Measurements from ENCODE around the gene SWT1. TPM values are rescaled to one million over a fixed set of nuclear protein-coding genes. Genes with fewer than 3 reads are reported as not detected.

Gene SWT1
- total RNA-seq, 4 donors from 2014 or later, result 8.9 to 12.6 (median 10.6) TPM

DNA sequence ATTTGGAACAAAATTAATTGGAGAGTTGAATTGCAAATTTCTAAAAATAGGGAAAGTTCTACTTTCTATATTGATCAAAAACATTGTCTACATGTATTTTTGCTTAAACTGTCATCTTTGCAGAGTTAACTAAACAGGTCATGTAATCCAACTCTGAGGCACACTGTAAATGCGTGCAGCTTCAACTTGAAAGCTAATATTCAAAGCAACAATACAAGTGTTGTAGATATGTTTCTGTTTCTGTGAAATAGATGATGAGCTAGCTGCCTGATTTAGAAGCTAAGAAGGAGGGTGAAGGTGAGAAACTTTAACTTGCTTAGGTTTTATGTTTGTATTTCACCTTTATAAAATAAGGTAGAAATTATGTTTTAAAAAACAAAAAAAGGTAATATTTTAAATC is 82.9 kb downstream of the SWT1 start:
- TF ChIP-seq, protein P1, sequence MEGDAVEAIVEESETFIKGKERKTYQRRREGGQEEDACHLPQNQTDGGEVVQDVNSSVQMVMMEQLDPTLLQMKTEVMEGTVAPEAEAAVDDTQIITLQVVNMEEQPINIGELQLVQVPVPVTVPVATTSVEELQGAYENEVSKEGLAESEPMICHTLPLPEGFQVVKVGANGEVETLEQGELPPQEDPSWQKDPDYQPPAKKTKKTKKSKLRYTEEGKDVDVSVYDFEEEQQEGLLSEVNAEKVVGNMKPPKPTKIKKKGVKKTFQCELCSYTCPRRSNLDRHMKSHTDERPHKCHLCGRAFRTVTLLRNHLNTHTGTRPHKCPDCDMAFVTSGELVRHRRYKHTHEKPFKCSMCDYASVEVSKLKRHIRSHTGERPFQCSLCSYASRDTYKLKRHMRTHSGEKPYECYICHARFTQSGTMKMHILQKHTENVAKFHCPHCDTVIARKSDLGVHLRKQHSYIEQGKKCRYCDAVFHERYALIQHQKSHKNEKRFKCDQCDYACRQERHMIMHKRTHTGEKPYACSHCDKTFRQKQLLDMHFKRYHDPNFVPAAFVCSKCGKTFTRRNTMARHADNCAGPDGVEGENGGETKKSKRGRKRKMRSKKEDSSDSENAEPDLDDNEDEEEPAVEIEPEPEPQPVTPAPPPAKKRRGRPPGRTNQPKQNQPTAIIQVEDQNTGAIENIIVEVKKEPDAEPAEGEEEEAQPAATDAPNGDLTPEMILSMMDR (IDR thresholded peaks at IDR 0.05; ENCODE audit: low read depth), result no peak

DNA sequence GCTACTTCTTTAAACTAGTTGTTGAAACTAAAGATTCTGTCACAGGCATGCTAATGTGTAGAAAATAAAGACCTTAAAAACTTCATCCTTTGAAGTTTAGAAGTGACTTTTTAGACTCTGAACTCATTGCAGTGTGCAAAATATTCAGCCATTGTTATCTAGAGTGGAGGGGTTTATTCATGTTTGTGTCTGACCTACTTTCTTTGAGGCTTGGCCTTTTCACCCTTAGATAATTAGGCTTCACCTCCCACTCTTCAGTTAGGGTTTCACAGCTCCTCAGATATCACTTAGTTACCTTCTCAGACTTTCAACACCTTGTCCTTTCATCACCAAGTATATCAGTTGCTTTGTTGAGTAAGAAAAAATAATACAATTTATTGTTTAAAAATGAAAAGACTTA is 84.2 kb downstream of the SWT1 start:
- TF ChIP-seq, protein P1 (IDR thresholded peaks at IDR 0.05; ENCODE audit: low read depth), result no peak

DNA sequence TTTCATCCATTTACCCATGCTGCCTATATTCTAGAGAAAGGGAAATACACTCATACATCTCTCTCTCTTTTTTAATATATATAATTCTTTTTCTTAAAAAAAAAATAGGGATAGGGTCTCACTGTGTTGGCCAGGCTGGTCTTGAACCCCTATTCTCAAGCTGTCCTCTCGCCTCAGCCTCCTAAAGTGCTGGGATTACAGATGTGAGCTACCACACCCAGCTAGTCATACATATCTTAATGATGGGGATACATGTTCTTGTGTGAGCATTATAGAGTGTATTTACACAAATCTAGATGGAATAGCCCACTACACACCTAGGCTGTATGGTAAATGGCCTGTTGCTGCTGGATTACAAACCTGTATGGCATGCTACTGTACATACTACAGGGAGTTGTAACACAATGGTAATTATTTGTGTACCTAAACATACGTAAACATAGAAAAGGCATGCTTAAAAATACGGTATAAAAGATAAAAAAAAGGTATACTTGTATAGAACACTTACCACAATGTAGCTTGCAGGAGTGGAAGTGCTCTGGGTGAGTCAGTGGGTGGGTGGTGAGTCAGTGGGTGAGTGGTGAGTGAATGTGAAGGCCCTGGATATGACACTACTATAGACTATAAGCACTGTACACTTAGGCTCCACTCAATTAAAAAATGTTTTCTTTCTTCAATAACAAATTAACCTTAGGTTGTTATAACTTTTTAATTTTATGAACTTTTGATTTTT is 87.2 kb downstream of the SWT1 start:
- TF ChIP-seq, protein P1 (IDR thresholded peaks at IDR 0.05; ENCODE audit: low read depth), result no peak

DNA sequence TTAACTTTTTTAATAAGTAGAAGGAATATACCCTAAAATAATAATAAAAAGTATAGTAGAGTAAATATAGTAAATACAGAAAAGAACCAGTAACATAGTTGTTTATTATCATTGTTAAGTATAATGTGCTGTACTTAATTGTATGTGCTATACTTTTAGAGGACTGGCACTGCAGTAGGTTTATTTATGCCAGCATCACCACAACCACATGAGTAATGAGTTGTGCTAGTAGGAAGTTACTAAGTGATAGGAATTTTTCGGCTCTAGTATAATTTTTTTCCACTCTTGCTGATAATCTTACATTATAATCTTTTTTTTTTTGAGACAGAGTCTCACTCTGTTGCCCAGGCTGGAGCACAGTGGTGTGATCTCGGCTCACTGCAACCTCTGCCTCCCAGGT is 88.5 kb downstream of the SWT1 start:
- TF ChIP-seq, protein P1 (IDR thresholded peaks at IDR 0.05; ENCODE audit: low read depth), result no peak

DNA sequence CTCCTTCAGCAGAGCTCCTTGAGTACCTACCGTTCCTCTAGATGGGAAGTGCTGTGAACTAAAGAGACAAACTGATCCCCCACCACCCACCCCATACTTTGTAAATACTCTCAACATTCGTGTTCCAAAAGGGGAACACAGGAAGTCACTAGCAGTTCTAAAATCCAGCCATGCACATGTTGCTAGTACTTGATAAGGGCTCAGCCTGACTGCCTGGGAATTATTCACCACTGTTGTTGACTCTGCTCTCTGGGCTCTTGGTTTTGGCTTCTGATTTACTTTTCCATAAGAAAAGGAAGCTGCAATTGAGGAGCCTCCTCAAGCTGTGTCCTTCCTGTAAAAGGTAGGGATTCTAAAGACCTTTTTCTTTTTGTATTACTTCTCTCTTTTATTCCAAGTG is 92.6 kb downstream of the SWT1 start:
- TF ChIP-seq, protein P1 (IDR thresholded peaks at IDR 0.05; ENCODE audit: low read depth), result no peak

DNA sequence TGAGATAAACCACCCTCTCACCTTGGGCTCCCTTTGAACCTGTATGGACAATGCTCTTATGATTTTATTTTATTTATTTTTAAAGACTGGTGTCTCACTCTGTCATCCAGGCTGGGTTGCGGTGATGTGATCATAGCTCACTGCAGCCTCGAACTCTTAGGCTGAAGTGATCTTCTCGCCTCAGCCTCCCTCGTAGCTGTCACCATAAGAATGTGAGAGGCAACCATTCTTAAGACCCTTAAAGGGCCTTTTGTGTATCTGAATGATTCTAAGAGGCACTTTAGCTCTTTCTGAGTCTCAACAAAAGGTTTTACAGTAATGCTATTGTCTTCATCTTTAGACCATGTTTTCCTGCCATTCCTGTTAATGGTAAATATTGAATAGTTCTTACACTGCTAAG is 93.1 kb downstream of the SWT1 start:
- TF ChIP-seq, protein P1 (IDR thresholded peaks at IDR 0.05; ENCODE audit: low read depth), result no peak

DNA sequence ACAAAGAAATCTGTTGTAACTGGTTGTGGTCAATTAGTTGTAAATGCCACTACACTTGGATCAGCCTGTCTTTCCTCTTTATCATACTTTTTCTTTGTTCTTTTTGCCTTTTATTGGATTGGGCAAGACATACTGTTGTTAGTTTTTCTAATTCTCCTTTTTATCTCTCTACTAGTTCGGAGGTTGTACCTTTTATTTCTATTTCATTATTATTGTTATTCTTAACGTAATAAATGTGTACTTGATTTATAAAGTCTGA is 100.9 kb downstream of the SWT1 start:
- TF ChIP-seq, protein P1 (IDR thresholded peaks at IDR 0.05; ENCODE audit: low read depth), result no peak

All from subcutaneous adipose tissue (tissue), 4 donors.